Measurements from ENCODE around the gene ERP29.
"Not testable (repeated sequence)": the region's sequence is repeated elsewhere in the genome, so short reads cannot be mapped to it uniquely, and the experiment has no call there.

Gene ERP29

DNA sequence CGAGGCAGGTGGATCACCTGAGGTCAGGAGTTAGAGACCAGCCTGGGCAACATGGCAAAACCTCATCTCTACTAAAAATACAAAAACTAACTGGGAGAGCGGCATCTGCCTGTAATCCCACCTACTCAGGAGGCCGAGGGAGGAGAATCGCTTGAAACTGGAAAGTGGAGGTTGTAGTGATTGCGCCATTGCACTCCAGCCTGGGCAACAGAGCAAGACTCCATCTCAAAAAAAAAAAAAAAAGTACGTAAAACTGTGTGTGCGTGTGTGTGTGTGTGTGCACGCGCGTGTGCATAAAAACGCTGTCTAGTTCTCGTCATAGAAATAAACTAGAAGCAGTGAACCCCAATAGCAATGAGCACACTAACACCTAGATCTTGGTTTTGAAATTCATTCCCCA is 23.4 kb downstream of the ERP29 start:
- not testable (repeated sequence) for DNase-seq (ENCODE audit: low spot score)

DNA sequence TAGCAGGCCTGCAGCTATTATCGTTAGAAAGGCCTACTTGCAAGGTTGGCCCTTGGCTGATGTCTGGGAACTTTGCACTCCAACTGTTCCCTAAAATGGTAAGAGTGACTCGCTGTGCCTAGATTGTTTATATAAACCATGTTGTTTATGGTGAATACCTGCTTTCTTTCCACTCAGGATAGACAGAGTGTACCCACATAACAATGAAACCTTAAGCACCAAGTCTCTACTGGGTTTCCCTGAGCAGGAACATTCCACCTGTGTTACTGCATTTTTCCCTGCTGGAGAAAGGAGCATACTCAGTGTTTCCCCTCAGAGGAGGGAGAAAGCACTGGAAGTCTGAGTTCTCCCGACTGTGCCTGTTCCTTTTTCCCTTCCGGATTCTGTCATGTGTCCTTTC is 32.8 kb downstream of the ERP29 start:
- DNase-seq (ENCODE audit: low spot score): no peak

DNA sequence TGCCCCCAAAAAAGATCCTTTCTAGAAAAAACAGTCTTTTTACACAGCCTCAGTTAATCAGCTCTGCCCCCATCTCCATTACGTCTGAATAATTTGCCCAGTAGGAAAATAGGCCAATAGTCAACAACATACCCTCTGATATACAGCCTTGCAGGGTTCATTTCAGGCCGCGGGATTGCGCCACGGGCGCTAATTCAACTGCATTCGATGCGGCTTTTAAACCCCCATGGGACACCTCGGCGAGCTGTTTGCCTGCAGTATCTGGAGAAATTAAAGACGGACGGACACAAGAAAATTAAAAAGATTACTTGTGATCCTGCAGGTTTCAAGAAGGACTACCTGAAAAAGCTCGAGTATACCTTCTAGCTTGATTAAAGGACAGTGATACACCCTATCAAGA is 36.1 kb downstream of the ERP29 start:
- DNase-seq (ENCODE audit: low spot score): no peak

DNA sequence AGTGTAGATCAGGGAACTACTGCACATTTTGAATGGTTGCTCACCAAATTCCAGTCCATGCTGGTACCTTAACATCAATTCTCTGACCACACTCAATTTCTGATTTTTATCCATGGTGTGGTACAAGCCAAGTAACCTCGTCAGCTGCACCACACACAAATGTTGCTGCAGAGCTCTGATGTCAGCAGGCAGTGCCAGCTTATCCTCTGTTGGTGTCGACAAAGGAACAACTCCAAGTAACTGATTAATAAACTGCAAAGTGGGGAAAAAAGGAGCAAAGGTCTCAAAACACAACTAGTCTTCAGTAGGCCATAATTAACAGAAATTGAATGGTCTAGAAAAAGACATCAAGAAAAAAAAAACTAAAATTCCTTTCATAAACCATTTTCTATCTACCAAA is 47.9 kb downstream of the ERP29 start:
- DNase-seq (ENCODE audit: low spot score): no peak

DNA sequence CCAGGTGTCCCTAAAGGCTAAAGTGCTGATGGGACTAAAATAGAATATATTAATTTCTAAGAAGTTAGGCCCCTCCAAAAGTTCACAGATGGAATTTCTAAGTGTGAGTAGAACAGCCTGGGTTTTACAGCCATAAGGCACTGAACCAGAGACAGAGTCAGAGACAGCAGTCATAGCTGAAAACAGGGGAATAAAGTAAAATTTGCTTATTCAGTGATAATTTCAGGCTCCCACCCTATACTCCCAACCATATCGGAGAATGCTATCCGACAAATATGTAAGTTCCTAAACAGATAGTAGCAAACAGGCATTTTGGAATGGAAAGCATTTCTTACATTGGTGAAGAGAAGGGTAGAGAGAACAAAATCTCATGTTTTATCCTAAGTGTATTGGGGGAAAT is 50.0 kb downstream of the ERP29 start:
- DNase-seq (ENCODE audit: low spot score): no peak

DNA sequence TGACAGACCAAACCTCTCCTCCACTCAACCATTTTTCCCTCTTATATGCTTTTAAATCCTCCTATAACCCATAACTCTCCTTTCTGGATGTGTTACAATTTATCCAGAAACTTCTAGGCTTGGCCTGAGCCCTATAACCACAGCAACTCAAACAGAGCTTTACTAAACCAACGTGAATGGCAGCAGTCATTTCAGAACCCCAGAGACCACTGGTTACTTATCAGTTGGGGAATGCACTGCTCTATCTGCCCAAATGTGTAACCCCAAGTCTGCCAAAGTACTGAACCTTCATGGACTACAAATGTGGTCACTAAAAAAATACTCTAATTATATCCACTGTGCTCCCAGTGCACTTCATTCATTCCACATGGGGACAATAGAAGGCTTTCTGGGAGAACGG is 53.3 kb downstream of the ERP29 start:
- no peak for DNase-seq (ENCODE audit: low spot score)
